Breast epithelium (tissue), 4 donors: Measurements from ENCODE around the gene STRN3. TPM values are rescaled to one million over a fixed set of nuclear protein-coding genes. Genes with fewer than 3 reads are reported as not detected.

Source experiments
- DNase-seq, 2 donors: peaks; one replicate each; pipeline ENCODE4 v3.0.0-alpha.2; 2019; ENCODE audit warnings: low spot score in 2 of 2
- H3K27ac ChIP-seq, 2 donors: fragments of 200-600 bp; sonication (generic) in 1 of 2; one replicate each; pipeline ENCODE4 v1.5.1; 2016 to 2019; ENCODE audit warnings: mild to moderate bottlenecking in 1 of 2
- H3K27me3 ChIP-seq, 2 donors: fragments of 200-600 bp; sonication (generic) in 1 of 2; one replicate each; pipeline versions ENCODE4 v1.5.1 to v1.6.0; 2017 to 2019; ENCODE audit warnings: control low read depth in 1 of 2, mild to moderate bottlenecking in 1 of 2
- H3K36me3 ChIP-seq: fragments of 200-600 bp; one replicate; pipeline ENCODE4 v1.5.1; 2019
- H3K4me1 ChIP-seq, 2 donors: fragments of 200-600 bp; sonication (generic); one replicate each; pipeline ENCODE4 v1.5.1; 2016 to 2019; ENCODE audit warnings: control low read depth in 1 of 2
- H3K4me3 ChIP-seq, 3 donors: fragments of 200-600 bp; sonication (generic); 1 replicate in 2 of 3; 2 replicates in 1 of 3; pipeline ENCODE4 v1.5.1; 2016 to 2019; ENCODE audit warnings: mild to moderate bottlenecking in 3 of 3, moderate library complexity in 2 of 3
- H3K9me3 ChIP-seq, 2 donors: fragments of 200-600 bp; sonication (generic) in 1 of 2; one replicate each; pipeline ENCODE4 v1.5.1; 2016 to 2019; ENCODE audit warnings: control low read depth in 1 of 2
- POLR2A ChIP-seq: fragments of 450-650 bp; IDR thresholded peaks from one replicate; pipeline ENCODE4 v1.6.1; 2016; ENCODE audit warnings: antibody characterized with exemption, mild to moderate bottlenecking, moderate library complexity
- POLR2AphosphoS5 ChIP-seq, 3 donors: sonication (generic); formaldehyde crosslinking; IDR thresholded peaks; one replicate each; pipeline ENCODE4 v1.6.1; 2017; ENCODE audit warnings: antibody characterized with exemption in 3 of 3
- intact Hi-C: fragments of 100-400 bp; cut with DNase I; formaldehyde crosslinking; loops from one replicate; pipeline ENCODE4 v1.15.1; 2023; ENCODE audit warnings: low total_unique reads
- total RNA-seq, 3 donors: library from RNA; depleted of rRNA; stranded (reverse); fragments of >200 nt; gene quantifications; one replicate each; pipeline ENCODE4 v1.1.0, GENCODE V29; 2016
- TF ChIP-seq, protein P1 (sequence below), 3 donors: fragments of 450-650 bp; IDR thresholded peaks; one replicate each; pipeline ENCODE4 v1.5.1; 2016 to 2017; ENCODE audit warnings: antibody characterized with exemption in 3 of 3, mild to moderate bottlenecking in 3 of 3, moderate library complexity in 3 of 3

The STRN3 gene
- total RNA-seq, 3 donors from 2014 or later, result 43.5 to 60.7 (median 43.6) TPM

GRCh38 chr14:30921788-30922187 lies 104.4 kb downstream of the STRN3 start:
- DNase-seq, result no peak
- Histone ChIP-seq H3K27me3 (no peaks in the 10 kb centered on the region), H3K4me1 (no peaks in the 10 kb centered on the region), H3K9me3 (no peaks in the 10 kb centered on the region), H3K36me3 (no peaks in the 10 kb centered on the region), H3K4me3 (no peak overlapping the region), H3K27ac (no peak overlapping the region)
- TF ChIP-seq POLR2A, result no peak
- no peak for TF ChIP-seq POLR2AphosphoS5 (IDR thresholded peaks at IDR 0.05)
- TF ChIP-seq, protein P1, sequence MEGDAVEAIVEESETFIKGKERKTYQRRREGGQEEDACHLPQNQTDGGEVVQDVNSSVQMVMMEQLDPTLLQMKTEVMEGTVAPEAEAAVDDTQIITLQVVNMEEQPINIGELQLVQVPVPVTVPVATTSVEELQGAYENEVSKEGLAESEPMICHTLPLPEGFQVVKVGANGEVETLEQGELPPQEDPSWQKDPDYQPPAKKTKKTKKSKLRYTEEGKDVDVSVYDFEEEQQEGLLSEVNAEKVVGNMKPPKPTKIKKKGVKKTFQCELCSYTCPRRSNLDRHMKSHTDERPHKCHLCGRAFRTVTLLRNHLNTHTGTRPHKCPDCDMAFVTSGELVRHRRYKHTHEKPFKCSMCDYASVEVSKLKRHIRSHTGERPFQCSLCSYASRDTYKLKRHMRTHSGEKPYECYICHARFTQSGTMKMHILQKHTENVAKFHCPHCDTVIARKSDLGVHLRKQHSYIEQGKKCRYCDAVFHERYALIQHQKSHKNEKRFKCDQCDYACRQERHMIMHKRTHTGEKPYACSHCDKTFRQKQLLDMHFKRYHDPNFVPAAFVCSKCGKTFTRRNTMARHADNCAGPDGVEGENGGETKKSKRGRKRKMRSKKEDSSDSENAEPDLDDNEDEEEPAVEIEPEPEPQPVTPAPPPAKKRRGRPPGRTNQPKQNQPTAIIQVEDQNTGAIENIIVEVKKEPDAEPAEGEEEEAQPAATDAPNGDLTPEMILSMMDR (IDR thresholded peaks at IDR 0.05), result no peak
- intact Hi-C loops, result no loop called here

DNA sequence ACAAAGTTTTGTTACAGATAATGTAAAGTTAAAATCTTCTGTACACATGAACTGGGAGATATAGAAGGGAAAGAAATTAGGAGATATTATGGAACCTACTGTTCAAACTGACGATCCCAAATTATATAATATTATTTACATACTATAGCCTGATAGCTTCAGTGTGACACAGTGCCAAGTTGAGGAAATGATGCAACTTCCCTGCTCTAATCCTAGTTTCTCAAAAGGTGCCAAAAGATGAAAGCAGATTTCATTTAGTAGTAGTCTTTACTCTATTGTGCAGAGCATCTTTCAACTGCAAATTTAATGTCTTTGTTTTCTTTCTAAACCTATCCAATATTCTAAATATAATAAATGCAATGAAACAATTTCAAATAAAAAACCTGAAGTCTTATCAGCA lies 104.9 kb downstream of the STRN3 start:
- no peaks in the 10 kb centered on the region for H3K9me3 ChIP-seq
- intact Hi-C loops, result no loop called here
- H3K27ac ChIP-seq, result no peak overlapping the region
- H3K27me3 ChIP-seq, result no peaks in the 10 kb centered on the region
- DNase-seq, result no peak
- no peak overlapping the region for H3K4me3 ChIP-seq
- H3K4me1 ChIP-seq, result no peaks in the 10 kb centered on the region
- H3K36me3 ChIP-seq, result no peaks in the 10 kb centered on the region
- TF ChIP-seq, protein P1 (IDR thresholded peaks at IDR 0.05), result no peak
- TF ChIP-seq POLR2A (no peak), POLR2AphosphoS5 (IDR thresholded peaks at IDR 0.05) (no peak)

GRCh38 chr14:30915596-30915995 lies 110.6 kb downstream of the STRN3 start:
- TF ChIP-seq, protein P1 (IDR thresholded peaks at IDR 0.05), result no peak
- no peak for TF ChIP-seq POLR2A
- no peak for TF ChIP-seq POLR2AphosphoS5 (IDR thresholded peaks at IDR 0.05)
- Histone ChIP-seq H3K9me3 (no peaks in the 10 kb centered on the region), H3K27ac (no peak overlapping the region), H3K4me1 (no peaks in the 10 kb centered on the region), H3K27me3 (no peaks in the 10 kb centered on the region), H3K4me3 (no peak overlapping the region), H3K36me3 (no peaks in the 10 kb centered on the region)
- intact Hi-C loops, result no loop called here
- DNase-seq, result no peak

DNA sequence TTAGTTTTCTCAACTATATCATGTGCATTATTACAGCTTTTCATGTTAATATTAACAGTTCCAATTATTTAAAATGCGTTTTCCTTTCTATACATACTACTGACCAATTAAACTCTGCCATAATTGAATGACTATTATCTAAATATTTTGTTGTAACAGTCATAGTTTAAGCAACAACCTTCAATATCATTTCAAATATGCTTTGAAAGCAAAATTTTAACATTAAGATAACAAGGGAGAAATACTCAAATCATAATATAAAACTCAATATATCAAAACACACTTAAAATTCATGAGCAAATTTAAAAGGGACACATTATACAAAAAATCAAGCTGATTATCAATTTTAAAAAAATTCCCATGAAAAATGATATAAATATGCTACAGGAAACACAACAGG lies 111.4 kb downstream of the STRN3 start:
- Histone ChIP-seq H3K4me3 (no peak overlapping the region), H3K4me1 (no peaks in the 10 kb centered on the region), H3K27ac (no peak overlapping the region), H3K27me3 (no peaks in the 10 kb centered on the region), H3K36me3 (no peaks in the 10 kb centered on the region), H3K9me3 (no peaks in the 10 kb centered on the region)
- no peak for DNase-seq
- intact Hi-C loops, result no loop called here
- TF ChIP-seq, protein P1 (IDR thresholded peaks at IDR 0.05), result no peak
- TF ChIP-seq POLR2AphosphoS5 (IDR thresholded peaks at IDR 0.05) (no peak), POLR2A (no peak)

DNA sequence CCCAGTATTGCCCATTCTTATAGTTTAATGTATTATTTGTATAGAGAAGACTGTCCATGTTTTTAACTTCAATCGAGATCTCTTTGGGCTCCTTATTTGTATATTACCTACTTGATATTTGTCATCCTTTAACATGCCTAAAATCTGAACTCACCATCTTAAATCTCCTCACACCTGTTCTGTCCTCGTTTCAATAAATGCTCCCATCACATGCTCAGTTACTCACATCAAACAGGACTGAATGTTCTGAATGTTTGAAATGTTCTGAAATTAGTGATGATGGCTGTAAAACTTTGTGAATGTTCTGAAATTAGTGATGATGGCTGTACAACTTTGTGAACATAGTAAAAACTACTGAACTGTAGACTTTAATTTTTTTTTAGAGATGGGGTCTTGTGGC lies 117.4 kb downstream of the STRN3 start:
- no peak for DNase-seq
- no peak overlapping the region for H3K27ac ChIP-seq
- intact Hi-C loops, result no loop called here
- H3K4me1 ChIP-seq, result no peaks in the 10 kb centered on the region
- no peaks in the 10 kb centered on the region for H3K9me3 ChIP-seq
- TF ChIP-seq, protein P1 (IDR thresholded peaks at IDR 0.05), result no peak
- no peak for TF ChIP-seq POLR2AphosphoS5 (IDR thresholded peaks at IDR 0.05)
- TF ChIP-seq POLR2A, result no peak
- no peaks in the 10 kb centered on the region for H3K36me3 ChIP-seq
- H3K4me3 ChIP-seq, result no peak overlapping the region
- no peaks in the 10 kb centered on the region for H3K27me3 ChIP-seq
